ENCODE results near the gene LPGAT1.
"Not testable (repeated sequence)": the region's sequence is repeated elsewhere in the genome, so short reads cannot be mapped to it uniquely, and the experiment has no call there.

LPGAT1 gene

DNA sequence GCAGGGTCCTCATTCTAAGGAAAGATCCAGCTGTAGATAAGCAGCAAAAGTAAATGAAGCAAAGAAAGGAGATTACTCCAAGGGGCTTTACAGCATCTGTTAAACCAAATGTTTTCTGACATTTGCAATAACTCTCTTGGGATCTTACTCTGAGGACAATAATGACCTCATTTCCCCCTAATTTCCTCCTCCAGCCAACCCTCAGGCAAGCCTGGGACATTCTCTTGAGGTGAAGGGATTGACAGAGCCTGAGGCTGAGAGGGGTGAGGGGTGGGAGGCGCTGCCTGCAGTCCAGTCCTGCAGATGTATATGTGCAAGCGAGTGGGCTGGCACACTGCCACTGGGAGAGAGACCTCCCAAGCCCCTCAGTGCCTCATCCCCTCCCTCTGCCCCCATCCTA lies 114.6 kb downstream of the LPGAT1 start:
- DNase-seq (ENCODE audit: low read depth, low spot score): no peak
- H3K4me3 ChIP-seq (ENCODE audit: low read length): no peak overlapping the region

DNA sequence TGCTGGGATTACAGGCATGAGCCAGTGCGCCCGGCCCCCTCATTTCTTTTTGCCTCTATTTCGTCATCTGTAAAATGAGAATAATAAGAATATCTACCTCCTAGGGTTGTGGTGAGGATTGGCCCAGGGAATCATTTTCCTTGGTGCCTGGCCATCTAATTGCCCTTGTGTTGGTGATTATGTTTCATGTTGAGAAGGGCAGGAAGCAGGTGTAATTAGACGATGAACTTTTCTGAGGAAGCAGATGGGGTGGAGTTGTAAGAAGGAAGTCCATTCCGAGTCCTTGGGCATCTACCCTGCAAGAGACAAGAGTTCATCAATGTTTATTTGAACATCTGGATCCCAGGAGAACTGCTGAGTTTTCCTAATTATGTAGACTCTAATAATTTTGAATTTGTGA lies 116.4 kb downstream of the LPGAT1 start:
- no peak overlapping the region for H3K4me3 ChIP-seq (ENCODE audit: low read length)
- no peak for DNase-seq (ENCODE audit: low read depth, low spot score)

DNA sequence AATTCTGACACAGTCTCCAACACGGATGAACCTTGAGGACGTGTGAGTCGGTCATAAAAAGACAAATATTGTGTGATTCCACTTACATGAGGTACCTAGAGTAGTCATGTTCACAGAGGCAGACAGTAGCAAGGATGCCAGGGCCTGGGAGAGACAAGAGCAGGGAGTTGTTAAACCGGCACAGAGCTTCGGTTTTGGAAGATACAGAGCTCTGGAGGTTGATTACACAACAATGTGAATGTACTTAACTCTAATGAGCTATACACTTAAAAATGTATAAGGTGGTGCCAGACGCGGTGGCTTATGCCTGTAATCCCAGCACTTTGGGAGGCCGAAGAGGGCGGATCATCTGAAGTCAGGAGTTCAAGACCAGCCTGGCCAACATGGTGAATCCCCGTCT lies 117.3 kb downstream of the LPGAT1 start:
- DNase-seq (ENCODE audit: low read depth, low spot score): no peak
- H3K4me3 ChIP-seq (ENCODE audit: low read length): no peak overlapping the region

DNA sequence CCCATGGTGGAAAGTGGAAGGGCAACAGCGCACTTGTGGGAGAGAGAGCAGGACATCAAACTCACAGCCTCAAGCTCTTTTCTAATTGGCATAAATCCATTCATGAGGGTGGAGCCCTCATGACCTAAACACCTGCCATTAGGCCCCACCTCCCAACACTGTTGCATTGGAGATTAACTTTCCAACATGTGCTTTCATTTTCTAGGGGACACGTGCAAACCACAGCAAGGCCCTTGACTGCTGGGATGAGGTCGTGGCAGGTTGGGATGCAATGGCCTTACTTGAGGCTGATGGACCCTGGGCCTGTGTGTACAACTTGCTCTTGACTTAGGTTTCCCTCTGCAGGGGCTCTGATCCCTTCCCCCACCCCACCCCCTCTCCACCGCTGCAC lies 119.3 kb downstream of the LPGAT1 start:
- H3K4me3 ChIP-seq (ENCODE audit: low read length): no peak overlapping the region
- DNase-seq (ENCODE audit: low read depth, low spot score): no peak

DNA sequence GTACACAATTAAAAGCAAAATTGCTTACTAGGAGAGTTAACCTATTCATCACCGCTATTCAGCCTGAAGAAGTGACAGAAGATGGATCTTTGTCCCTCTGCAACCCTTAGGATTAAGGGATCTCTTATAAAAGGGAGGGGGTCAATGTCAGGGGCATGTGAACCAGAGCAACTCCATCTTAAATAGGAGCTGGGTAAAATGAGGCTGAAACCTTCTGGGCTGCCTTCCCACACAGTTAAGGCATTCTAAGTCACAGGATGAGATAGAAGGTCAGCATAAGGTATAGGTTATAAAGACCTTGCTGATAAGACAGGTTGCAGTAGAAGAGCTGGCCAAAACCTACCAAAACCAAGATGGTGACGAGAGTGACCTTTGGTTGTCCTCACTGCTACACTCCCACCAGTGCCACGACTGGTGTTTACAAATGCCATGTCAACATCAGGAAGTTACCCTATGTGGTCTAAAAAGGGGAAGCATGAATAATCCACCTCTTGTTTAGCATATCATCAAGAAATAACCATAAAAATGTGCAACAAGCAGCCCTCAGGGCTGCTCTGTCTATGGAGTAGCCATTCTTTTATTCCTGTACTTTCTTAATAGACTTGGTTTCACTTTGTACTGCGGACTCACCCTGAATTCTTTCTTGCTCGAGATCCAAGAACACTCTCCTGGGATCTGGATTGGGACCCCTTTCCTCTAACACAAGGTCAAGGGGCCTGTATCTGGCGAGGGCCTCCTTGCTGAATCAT lies 119.8 kb downstream of the LPGAT1 start:
- DNase-seq (ENCODE audit: low read depth, low spot score): no peak
- no peak overlapping the region for H3K4me3 ChIP-seq (ENCODE audit: low read length)

DNA sequence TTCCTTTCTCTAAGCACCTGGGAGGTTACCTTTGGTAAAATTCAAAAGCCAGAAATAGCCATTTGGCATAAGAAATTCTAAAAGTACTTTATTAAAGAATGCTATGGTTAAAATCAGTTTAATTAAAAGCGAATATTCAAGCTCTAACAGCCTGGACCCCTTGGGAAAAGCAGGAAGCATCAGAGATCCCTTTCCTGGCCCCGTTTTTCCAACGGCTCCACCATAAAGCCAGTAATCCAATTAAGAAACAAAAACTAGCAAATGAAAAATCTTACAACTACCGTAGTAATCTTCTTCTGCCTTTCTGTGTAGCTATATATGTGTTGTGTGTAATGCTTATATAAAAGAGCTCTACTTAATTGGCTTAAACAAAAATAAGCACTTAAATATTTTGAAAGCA lies 121.6 kb downstream of the LPGAT1 start:
- no peak for DNase-seq (ENCODE audit: low read depth, low spot score)
- H3K4me3 ChIP-seq (ENCODE audit: low read length): no peak overlapping the region

DNA sequence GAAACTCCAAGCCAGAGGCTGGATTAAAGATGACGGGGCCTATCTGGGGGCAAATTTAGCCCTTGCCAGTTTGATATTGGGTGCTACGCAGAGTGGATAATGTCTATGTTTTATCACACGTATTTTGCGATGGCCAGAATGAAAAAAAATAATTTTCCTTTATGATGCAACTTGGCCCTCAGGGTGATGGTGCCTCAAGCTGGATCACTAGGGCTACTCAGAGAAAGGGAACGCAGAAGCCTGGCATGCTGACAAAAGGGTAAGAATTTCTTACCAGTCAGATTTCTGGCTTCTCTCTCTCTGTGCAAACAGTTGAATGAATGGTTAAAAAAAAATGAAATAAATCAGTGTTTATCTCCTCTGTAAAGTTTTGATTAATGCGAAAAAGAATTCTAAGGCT lies 122.6 kb downstream of the LPGAT1 start:
- H3K4me3 ChIP-seq (ENCODE audit: low read length): no peak overlapping the region
- DNase-seq (ENCODE audit: low read depth, low spot score): no peak

DNA sequence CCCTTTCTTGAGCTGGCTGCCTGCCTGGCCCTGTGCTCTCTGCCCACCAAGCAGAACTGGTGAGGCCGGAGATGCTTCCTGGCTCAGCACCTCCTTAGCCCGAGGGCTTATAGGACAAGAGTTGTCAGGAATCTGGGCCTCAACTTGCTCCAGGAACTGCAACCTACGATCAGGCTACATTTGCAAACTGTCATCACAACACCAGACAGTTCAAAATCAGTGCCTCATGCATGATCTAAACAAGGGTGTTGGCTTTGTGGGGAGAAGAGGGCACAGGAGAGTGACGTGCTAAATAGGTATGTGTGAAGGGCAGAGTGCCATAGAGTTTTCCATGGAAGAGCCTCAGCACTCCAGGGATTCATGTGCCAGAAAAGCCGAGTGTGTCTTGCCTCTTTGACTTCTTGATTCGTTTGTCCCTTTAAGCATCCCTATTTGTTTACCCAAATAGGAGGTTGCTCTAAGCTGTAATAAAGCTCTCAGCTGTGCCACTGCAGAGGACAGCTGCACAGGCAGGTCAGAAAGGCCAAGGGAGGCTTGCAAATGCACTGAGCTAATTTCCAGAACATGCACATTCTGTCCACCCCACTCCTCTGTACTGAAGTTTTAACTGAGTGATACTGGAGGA lies 125.0 kb downstream of the LPGAT1 start:
- DNase-seq (ENCODE audit: low read depth, low spot score): no peak
- H3K4me3 ChIP-seq (ENCODE audit: low read length): no peak overlapping the region

DNA sequence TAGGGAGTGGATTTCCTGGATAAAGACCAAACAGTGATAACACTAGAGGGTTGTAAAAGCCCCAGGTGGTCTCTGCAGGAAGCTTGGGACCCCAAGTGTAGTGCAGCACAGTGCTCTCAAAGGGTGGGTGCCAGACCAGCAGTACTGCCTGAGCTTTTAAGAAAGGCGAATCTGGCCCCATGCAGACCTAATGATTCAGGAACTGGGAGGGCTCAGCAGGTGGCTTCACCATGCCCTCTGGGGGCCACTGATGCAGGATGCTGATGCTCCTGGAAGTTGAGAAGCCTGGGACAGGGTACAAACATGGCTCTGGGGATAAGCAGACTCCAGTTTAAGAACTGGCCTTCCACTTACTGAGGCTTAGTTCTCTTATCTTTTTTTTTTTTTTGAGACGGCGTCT lies 126.0 kb downstream of the LPGAT1 start:
- DNase-seq (ENCODE audit: low read depth, low spot score): no peak
- no peak overlapping the region for H3K4me3 ChIP-seq (ENCODE audit: low read length)

DNA sequence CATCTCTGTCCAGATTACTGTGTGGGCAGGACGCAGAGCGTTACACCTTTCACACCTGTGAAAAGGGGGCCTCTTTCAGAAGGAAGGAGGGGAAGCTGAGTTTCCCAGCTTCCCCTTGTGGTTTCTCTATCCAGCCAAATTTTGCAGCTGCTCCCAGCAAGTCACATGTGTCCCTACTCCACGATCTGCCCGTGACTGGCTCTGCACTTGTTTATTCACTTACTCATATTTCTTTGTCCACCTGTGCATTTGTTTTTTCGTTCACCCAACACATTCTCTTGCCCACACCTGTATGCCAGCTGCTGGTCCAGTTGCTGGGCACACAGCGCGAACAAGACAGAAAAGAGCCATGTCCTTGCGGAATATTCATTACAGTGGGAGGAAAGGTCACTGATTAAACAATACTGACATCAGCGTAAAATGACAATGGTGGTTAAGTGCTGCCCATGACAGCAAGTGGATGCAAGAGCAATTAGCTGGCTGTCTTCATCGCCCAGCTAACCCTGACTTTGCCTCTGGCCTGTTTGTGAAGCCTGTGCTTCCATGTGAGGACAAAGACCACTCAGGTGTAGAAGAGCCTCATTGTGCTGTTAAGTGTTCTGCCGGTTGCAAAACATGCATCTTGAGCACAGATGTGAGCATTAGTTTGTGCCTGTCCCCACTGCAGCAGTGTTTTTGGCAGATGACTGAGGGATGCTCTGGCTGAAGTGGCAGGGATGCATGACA lies 126.6 kb downstream of the LPGAT1 start:
- H3K4me3 ChIP-seq (ENCODE audit: low read length): no peak overlapping the region
- DNase-seq (ENCODE audit: low read depth, low spot score): no peak

DNA sequence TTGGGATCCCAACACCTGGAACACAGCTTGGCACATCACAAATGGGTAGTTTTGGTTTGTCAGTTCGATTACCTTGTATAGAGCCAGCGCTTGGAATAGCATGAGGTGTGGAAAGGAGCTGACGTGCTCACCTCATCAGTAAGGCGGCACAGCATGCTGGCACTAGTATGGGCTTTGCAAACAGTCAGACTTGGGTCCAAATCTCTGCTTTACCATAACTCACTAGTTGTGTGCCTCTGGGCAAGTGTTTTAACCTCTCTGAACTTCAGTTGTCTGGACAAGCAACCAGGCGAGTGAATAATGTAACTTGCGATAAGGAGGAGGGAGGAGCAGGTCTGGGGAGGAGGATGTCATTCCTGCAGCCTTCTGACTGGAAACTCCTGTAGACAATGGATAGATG lies 128.8 kb downstream of the LPGAT1 start:
- no peak for DNase-seq (ENCODE audit: low read depth, low spot score)
- no peak overlapping the region for H3K4me3 ChIP-seq (ENCODE audit: low read length)

DNA sequence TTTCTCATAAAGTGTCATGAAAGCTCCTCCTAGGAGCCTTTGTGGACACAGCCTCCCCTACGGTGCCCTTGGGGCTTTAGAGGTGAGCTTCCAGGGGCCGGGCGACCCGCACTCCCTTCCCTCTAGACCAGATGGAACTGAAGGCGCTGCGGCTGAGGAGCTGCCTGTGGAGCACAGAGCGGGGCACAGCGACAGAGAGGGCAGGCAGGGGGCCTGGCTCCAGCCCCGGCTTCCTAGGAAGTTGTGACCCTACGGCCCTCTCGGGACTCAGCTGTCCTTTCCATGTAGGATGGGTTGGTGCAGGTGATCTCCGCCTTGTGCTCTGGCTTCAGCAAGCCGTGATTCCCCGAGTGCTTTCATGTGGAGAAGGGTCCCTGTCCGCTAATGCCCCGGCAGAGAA lies 131.5 kb downstream of the LPGAT1 start:
- no peak overlapping the region for H3K4me3 ChIP-seq (ENCODE audit: low read length)

DNA sequence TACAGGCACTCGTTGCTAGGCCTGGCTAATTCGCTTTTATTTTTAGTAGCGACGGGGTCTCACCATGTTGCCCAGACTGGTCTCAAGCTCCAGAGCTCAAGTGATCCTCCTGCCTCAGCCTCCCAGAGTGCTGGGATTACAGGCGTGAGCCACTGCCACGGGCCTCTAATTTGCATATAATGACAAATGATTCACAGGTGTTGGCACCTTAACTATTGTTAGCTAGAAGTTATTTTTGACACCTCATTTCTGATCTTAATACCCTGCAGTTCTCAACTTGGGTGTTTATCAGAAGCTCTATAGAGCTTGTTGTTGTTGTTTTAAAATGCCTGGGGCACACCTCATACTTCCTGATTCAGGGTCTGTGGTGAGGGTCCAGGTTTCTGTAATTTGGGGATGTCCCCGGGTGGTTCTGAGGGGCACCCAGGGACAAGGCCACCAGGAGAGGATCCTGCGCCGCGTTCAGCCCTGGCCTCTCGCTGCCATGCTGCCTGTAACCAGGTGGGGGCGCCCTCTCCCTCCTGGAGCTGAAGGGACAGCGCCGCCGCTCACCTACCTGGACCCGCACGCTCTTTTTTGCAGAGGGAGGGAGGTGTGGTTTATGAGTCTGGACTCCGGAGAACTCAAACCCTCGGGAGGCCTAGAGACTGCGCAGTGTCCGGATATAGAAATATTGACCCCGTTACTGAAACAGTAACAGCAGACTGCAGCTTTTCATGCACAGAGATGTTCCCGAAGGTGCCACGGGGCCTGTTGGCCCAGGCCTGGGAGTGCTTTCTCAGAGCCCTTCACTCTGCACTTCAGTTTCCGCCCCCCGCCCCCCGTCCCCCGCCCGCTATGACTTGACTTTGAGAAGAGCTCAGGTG lies 132.2 kb downstream of the LPGAT1 start:
- peak; percentile 31 for DNase-seq (ENCODE audit: low read depth, low spot score)
- H3K4me3 ChIP-seq (ENCODE audit: low read length): 0 out of 2 replicates have a peak overlapping the region, but pooled peaks have one; percentile 21

More for the DNA sequence above, 131.5 kb downstream of the LPGAT1 start:
- DNase-seq (ENCODE audit: low read depth, low spot score): no peak

DNA sequence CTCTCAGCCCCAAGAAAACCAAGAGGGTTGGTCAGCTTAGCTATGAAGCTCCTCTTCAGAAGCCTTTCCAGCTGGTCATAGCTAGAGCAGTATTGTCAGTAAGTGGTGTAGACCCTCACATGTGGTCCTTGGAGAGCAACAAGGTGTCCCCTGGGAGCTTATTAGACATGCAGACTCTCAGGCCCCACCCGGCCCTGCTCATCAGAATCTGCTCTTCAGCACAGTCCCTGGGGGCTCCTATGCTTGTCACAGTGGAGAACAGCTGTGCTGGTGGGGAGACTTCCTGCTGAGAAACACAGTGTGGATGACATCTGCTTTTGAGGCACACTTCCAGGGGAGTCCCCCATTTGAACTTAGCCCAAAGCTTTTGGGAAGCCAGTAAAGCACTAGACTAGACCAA lies 133.2 kb downstream of the LPGAT1 start:
- H3K4me3 ChIP-seq (ENCODE audit: low read length): no peak overlapping the region
- DNase-seq (ENCODE audit: low read depth, low spot score): no peak

DNA sequence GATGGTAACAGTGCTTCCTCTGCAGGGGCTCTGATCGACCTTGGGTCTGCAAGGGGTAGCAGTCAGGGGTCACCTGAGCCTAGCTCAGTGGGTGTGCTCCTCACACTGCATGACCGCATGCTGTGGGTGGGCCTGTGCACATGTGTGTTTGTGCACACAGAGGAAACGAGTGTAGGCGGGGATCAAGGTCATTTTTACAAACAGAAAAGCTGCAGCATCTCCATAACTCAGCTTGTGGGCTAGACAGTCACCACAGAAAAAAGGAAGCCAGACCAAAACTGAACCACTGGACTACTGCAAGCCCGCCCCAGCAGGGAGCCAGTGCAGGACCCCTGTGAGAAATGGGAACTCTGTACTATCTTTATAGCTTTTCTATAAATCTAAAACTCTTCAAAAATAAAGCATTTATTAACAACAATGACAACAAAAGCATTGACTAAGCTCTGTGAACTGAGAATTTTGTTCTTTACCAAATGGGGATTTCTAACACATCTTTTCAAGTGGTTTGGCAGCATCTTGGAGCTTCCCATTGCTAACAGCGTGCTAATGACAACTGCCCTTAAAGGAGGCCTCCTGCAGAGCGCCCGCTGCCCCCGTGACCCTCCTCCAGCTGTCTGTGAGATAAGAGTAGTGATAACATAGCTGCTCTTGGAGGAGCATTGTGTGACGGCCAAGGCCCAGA lies 135.3 kb downstream of the LPGAT1 start:
- H3K4me3 ChIP-seq (ENCODE audit: low read length): no peak overlapping the region
- no peak for DNase-seq (ENCODE audit: low read depth, low spot score)

DNA sequence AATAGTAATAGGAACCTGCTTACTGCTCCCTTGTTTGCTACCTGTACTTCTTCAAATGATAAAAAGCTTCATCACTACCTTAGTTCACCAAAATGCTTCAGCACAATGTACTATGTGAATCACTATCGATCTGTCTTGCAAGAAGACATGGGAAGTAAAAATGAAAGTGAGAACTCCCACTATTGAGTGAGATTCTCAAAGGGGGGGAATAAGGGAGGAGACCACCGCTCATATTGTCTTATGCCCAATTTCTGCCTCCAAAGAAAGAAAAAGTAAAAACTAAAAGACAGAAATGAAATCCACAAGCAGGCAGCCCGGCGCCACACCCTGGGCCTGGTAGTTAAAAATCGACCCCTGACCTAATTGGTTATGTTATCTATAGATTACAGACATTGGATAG lies 136.7 kb downstream of the LPGAT1 start:
- H3K4me3 ChIP-seq (ENCODE audit: low read length); DNase-seq (ENCODE audit: low read depth, low spot score): not testable (repeated sequence)
